ENCODE measurements around the gene MAN2C1.

- no peak for TF ChIP-seq ZFP3 (CRISPR knock-in tag; IDR thresholded peaks at IDR 0.05)
- TF ChIP-seq, protein P1, sequence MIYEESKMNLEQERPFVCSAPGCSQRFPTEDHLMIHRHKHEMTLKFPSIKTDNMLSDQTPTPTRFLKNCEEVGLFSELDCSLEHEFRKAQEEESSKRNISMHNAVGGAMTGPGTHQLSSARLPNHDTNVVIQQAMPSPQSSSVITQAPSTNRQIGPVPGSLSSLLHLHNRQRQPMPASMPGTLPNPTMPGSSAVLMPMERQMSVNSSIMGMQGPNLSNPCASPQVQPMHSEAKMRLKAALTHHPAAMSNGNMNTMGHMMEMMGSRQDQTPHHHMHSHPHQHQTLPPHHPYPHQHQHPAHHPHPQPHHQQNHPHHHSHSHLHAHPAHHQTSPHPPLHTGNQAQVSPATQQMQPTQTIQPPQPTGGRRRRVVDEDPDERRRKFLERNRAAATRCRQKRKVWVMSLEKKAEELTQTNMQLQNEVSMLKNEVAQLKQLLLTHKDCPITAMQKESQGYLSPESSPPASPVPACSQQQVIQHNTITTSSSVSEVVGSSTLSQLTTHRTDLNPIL (CRISPR knock-in tag; IDR thresholded peaks at IDR 0.05; ENCODE audit: low read depth), result no peak
- TF ChIP-seq, protein P2, sequence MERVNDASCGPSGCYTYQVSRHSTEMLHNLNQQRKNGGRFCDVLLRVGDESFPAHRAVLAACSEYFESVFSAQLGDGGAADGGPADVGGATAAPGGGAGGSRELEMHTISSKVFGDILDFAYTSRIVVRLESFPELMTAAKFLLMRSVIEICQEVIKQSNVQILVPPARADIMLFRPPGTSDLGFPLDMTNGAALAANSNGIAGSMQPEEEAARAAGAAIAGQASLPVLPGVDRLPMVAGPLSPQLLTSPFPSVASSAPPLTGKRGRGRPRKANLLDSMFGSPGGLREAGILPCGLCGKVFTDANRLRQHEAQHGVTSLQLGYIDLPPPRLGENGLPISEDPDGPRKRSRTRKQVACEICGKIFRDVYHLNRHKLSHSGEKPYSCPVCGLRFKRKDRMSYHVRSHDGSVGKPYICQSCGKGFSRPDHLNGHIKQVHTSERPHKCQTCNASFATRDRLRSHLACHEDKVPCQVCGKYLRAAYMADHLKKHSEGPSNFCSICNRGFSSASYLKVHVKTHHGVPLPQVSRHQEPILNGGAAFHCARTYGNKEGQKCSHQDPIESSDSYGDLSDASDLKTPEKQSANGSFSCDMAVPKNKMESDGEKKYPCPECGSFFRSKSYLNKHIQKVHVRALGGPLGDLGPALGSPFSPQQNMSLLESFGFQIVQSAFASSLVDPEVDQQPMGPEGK (CRISPR knock-in tag; IDR thresholded peaks at IDR 0.05; ENCODE audit: borderline replicate concordance), result no peak
These were observed 948 bp downstream of the MAN2C1 start for GRCh38 chr15:75367406-75367912.

All from SK-N-SH treated with all-trans-retinoic acid at 6 μM for 48 hours (cell line).